Globus pallidus (tissue), 1 donor: ENCODE results near the gene UGT1A8.
"Not testable (repeated sequence)": the region's sequence is repeated elsewhere in the genome, so short reads cannot be mapped to it uniquely, and the experiment has no call there.

Source experiments
- DNase-seq: peaks from one replicate; pipeline ENCODE4 v3.0.0-alpha.2; 2015; ENCODE audit warnings: low spot score

UGT1A8 gene

DNA sequence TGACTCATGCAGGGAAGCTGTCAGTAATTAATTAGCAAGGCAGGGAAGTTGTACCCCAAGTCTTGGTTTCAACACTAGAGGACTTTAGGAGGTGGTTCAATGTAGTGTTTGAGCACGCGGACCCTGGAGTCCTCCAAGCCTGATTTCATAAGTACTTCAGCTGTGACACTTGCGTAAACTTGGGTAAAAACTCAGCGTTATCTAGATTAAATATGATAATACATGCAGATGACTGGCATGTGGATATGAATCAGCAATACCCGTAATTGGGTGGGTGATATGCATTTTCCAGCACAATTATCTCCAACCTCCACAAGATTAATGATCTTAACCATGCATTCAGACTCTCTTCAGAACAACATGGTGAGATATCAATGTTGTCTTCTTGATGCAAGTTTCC, 69.5 kb downstream of the UGT1A8 start:
- DNase-seq = no peak

DNA sequence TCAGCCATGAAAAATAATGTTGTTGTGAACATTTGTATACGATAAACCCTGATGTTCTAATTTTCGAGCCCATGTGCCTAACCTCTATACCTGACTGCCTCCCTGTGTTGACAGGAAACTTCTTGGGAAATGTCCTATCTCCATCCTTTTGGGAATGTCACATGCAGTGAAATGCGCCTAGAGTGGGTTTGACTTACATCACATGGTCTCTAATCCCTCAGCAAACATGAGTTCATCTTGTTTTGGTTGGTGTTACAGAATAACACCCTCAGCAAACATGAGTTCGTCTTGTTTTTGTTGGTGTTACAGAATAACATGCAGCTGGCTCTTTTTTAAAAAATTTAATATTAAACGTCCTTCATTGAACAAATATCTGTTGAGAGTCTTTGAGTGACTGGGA, 70.9 kb downstream of the UGT1A8 start:
- no peak for DNase-seq

DNA sequence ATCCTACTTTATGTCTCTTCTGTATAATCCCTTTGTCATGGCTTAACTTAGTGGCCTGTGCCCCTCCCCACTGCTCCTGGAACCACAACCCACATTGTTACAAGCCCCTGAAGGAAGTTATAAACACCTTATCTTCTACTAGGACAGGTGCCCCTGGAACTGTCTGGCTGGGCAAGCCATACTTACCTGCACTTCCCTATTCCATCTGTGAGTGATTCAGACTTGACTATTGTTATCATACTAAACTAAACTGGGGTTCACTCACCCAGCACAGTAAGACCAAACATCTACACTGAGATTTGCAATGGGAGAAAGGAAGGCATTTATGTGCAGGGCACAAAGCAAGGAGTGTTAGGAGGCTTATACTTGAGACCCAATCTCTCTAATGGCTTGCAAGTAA, 71.6 kb downstream of the UGT1A8 start:
- no peak for DNase-seq

DNA sequence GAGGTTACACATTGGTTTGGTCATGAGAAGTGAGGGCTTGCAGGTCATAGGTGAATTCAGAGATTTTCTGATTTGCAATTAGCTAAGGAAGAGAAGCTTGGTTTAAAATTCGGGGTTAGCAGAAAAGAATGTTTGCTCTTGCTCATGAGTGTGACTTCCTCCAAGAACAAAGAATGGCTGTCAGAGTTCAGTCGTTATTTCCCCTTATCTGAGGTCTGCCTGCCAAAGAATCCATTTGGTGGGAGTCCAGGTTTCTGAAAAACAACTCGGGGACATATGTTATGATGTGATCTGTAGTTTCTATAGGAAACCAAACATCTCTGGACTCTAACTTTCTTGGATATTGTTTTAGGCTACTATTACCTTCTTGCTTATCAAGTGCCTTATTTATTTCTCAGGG, 72.1 kb downstream of the UGT1A8 start:
- DNase-seq = no peak

DNA sequence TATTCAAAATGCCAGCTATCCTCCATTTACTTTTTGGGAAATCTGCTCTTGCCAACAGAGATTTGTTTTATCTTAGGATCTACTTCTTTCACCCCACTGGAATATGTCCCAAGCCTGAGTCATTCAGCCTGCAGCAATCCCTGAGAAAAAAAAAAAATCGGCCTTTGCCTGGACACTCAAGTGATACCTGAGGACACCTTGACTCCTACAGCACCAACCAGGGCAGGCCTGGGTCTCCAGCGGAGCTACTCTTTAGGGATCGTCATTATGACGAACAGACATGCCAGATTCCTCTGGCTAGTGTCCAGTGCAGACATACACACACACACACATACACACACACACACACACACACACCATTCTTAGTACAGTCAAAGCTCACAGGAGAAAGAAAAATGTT, 73.0 kb downstream of the UGT1A8 start:
- no peak for DNase-seq

DNA sequence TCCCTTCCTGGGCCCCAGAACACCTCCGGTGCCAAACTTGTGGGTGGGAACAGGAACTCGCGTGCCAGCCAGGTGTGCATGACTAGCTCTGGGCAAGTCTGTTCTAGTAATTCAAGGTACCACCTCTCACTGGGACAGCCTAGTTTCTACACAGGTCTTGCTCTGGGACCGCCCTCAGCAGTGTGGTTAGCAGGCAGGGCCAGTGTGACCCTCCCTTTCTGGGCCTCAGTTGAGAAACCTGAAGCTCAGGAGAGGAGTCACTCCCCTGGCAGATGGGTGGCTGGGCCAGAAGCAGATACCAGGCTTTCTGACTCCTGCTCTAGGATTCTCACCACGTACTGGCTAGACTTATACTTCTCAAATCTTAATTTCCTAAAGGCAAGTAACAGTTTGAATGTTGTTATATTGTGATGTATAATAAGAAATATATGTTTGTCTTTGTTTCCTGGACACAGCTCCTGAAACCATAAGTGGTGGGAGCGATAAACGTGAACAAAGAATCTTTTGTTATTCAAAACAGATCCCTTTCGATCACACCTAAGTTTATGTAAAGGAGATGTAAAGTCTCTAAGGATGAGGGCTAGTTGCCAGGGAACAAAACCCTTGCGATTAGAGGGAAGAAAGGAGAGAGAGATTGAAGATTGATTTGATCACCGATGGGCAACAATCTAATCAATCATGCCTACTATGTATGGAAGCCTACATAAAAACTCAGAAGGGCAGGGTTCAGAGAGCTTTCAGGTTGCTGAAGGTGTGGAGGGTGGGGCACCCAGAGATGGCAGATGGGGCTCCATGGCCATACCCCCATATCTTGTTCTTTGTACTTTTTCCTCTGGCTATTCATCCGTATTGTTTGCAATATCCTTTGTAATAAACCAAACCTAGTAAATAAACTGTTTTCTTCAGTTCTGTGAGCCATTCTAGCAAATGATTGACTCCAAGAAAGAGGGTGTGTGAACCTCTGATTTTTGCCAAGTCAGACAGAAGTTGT, 74.3 kb downstream of the UGT1A8 start:
- DNase-seq = no peak

DNA sequence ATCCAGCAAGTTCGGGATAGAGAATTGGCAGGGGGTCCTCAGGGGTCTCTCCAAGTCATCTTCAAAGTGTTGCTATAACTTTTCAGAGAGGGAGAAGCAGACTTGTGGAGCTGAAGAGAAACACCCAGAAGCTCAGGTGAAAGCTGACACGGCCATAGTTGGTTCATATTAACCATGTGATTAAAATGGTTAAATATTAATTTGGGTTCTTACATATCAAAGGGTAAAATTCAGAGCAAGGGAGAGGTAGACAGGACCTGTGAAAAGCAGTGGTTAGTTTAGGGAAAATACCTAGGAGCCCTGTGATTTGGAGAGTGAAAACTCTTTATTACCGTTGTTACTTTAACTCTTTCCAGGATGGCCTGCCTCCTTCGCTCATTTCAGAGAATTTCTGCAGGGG, 75.2 kb downstream of the UGT1A8 start, which contains the start of gene UGT1A6:
TSS of gene UGT1A6 (plus strand) at position 243 of the 400 bp plus-strand sequence. CDS start at position 358, 115 bp downstream.
- DNase-seq = no peak

DNA sequence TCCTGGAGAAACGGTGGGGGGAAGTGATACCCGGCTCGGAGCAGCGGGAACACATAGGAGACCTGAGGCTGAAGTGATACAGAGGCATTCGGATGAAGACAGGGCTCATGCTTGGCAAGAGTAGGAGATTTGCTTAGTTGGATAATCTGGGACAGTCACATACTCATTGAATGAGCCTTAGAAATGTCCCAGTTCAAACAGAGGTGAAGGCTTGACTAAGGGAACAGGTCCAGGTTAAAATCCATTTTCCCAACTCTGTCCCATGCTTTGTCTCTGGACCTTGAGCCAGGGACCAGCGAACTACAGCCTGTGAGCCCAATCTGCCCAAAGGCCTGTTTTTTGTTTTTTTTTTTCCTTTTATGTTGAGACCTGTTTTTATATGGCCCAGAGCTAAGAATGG, 76.5 kb downstream of the UGT1A8 start:
- DNase-seq = no peak

DNA sequence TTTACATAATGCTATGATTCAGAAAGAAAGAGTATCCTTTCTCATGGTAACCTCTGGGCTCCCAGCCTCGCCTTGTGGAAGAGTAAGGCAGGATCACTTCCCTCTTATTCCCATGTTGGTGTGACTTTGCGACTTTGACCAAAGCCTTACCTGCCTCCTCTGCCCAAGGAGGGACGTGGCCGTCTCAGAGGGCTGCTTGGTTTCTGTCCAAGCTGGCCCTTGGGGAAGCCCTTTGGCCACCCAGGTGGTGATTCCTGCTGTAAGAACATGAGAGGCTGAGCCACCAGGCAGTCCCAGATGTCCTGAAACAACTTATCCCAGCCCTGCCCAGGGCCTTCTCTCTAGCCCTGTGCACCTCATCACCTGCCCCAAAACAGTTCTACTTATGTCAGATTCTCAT, 81.3 kb downstream of the UGT1A8 start:
- no peak for DNase-seq

DNA sequence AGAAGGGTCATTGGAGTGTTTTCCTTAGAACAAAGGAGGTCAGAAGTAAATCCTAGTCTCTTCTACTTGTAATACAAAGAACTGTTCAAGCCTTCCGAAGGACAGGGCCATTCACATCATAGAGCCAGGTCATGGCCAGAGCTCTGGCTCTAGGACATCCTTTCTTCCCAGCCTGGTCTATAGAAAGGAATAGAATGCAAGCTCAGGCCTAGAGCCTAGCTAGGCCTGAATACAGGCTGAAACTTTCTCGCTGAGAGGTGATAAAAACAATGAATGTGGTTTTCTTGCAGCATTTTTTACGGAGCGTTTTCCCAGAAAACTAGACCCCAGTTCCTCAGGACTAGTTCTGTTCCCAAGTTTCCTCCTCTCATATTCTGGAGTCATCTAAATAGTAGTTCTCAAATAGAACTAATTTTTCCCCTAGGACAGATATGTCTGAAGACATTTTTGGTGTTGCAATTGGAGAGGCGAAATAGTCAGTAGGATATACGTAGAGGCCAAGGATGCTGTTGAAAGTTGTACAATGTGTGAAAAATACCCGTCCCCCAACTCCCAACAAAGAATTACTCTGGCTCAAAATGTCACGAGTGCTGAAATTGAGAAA, 82.1 kb downstream of the UGT1A8 start:
- DNase-seq = no peak

DNA sequence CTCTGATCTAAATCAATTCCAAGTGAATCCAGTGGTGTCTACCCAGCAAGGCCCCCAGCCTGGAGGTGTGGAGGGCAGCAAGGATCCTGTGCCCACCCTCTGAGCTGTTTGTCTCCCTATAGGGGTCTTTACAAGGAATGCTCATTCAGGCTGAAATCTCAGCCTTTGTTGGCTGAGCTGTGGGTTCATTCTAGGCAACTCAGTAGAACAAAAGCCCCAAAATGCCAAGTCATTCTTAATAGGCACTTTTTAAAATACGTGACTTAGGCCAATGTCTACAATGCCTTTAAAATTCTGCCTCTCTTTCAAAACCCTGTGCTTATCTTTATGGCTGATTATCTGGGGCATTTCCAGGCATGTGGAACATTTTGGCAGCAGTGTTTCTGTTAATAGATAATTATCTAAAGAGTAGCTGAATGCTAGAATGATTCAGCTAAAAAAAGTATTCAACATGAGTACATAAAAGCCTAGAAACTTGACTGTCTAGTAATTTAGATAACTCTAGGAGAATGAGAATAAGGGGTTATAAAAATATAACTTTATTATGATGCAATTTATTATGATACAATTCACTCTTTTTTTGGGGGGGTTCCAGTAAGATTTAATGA, 82.7 kb downstream of the UGT1A8 start:
- no peak for DNase-seq

DNA sequence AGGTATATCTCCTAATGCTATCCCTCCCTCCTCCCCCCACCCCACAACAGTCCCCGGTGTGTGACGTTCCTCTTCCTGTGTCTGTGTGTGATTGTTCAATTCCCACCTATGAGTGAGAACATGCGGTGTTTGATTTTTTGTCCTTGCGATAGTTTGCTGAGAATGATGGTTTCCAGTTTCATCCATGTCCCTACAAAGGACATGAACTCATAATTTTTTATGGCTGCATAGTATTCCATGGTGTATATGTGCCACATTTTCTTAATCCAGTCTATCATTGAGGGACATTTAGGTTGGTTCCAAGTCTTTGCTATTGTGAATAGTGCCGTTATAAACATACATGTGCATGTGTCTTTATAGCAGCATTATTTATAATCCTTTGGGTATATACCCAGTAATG, 83.4 kb downstream of the UGT1A8 start:
- not testable (repeated sequence) for DNase-seq

DNA sequence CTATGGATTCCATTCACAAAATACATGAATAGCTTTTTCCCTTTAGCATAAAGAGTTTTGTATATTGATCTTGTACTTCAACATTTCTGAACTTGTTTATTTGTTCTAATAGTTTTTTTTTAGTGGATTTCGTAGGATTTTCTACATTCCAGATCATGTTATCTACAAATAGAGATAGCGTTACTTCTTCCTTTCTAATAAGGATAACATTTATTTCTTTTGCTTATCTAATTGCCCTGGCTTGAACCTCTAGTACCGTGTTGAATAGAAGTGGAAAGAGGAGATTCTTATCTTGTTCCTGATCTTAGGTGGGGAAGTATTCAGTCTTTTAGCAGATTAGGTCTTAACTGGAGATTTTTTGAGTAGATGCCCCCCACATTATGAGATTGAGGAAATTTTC, 84.8 kb downstream of the UGT1A8 start:
- DNase-seq = no peak

DNA sequence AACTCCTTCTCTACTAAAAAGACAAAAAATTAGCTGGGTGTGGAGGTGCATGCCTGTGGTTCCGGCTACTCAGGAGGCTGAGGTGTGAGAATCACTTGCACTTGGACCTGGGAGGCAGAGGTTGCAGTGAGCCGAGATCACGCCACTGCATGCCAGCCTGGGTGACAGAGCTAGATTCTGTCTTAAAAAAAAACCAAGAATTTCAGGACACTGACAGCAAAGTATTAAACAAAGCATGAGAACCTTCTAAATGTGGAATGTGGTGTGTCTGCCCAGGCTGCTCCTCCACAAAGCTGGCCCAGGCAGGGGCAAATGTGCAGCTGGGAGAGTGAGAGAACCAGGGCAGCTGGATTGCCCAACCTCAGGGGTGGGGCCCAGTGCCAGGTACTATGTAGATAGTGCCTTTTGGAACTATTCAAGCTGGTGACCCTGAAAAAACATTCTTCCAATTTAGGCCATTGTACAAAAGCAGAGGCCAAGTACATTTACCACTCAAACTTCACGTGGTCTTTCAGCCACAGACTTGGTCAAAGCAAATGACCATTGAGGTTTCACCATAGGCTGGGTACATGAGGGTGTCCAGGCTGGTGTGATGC, 88.6 kb downstream of the UGT1A8 start:
- DNase-seq = no peak

DNA sequence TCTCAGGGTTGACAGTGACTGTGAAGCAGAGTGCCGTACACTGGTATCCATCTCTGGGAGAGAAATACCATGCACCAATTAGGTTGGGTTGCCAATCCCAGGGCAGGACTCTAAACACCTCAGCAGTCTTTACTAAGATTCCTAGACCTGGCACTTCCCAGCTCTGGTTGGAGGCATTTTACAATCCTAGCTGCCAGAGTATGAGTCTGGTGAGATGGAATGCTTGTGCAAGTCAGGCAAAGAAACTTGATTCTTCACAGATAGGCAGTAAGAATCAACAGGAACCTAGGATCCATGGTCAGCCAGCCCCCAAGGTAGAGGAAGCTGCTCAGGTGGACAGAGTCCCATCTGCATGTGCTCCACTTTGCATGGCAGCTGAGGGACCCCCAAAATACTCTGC, 89.3 kb downstream of the UGT1A8 start:
- no peak for DNase-seq

DNA sequence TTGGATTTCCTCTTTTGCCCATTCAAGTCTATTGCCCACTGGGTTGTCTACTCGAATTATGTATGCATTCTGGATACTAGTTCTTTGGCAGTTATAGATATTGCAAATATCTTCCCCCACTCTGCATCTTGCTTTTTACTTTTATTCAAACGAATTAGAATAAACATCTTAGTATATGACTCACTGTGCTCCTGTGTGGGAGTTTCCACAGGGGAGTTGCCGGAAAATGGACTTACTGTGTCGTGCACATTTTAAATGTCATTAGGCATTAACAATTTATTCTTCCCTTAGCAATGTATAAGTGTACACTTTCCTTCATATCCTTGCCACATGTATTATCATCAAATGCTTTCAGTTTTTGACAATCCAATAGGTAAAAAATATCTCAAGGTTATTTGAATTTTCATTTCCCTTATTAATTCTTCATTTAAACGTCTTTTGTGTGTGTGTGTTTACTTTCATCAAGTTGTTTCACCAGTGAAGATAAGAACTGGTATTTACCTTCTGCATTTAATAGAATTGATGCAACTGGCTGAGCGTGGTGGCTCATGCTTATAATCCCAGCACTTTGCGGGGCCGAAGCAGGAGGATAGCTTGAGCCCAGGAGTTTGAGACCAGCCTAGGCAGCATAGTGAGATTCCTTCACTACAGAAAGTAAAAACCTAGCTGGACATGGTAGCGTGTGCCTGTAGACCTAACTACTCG, 90.7 kb downstream of the UGT1A8 start:
- DNase-seq = no peak

DNA sequence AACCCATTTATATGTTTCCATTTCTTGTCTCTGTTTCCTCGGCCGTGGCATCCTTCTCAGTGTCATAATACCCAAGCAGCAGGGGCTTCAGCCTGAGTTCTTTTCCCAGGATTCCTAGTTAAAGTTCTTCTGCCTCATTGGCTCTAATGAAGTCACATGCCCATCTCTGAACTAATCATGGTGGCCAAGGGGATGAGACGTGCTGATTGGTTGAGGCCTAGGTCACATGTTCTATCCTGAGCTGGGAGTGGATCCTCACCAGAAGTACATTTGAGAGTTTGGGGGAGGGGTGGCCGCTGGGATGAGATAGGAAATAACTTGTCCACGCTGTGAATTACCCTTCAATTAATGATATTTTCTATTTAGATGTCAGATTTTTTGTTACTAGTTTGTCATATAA, 91.5 kb downstream of the UGT1A8 start:
- no peak for DNase-seq

DNA sequence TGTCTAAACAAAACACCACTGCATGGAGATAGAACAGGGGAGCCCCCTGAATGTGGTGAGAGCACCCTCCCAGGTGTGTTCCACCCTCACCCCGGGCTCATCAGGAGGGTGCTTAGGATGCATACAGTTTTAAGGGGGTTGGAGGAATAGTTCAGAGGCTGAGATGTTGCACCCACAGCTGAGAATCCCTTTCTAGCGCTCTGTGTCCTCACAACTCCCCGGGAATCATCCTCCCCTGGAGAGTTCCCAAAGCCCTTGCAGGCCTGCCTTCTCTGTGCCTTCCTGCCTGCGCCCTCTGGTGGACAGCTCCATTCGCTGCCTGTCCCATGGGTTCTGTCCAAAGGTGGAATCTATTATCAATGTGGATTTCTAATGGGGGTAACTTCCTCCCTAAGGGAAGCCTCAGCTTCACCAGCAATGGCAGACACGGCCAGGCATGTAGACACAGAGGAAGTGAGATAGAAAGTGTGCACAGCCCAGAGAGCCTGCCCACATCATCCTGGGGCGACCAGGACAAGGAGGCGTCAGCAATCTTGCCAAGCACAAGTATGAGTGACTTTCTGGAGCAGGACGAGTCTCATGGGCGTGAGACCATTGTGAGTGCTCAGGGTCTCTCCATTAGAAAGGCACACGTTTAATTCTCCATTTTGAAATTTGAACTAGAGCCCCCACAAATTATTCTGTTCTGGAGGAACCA, 94.0 kb downstream of the UGT1A8 start:
- DNase-seq = peak; percentile 63

DNA sequence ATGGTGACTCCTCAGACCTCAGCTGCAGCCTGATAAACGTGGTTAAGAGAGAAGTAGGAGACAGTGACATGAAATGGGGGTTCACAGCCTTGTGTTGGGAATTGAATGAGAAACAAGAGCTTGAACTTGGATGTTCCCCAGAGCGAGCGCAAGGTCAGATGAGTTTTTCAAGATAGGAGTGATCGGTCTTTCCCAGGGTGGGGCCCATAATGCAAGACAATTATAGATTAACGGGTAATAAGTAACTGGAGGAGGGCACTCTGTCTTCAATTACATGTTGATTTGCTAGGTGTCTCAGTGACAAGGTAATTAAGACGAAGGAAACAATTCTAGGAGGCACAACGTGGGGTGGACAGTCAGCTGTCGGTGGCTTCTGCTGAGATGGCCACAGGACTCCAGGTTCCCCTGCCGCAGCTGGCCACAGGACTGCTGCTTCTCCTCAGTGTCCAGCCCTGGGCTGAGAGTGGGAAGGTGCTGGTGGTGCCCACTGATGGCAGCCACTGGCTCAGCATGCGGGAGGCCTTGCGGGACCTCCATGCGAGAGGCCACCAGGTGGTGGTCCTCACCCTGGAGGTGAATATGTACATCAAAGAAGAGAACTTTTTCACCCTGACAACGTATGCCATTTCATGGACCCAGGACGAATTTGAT, 95.3 kb downstream of the UGT1A8 start, which contains the start of gene UGT1A5:
TSS of gene UGT1A5 (plus strand) at position 297 of the 651 bp plus-strand sequence. CDS start at position 382, 85 bp downstream.
- no peak for DNase-seq

DNA sequence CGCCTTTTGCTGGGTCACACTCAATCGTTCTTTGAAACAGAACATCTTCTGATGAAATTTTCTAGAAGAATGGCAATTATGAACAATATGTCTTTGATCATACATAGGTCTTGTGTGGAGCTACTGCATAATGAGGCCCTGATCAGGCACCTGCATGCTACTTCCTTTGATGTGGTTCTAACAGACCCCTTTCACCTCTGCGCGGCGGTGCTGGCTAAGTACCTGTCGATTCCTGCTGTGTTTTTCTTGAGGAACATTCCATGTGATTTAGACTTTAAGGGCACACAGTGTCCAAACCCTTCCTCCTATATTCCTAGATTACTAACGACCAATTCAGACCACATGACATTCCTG, 95.8 kb downstream of the UGT1A8 start:
- DNase-seq = no peak

DNA sequence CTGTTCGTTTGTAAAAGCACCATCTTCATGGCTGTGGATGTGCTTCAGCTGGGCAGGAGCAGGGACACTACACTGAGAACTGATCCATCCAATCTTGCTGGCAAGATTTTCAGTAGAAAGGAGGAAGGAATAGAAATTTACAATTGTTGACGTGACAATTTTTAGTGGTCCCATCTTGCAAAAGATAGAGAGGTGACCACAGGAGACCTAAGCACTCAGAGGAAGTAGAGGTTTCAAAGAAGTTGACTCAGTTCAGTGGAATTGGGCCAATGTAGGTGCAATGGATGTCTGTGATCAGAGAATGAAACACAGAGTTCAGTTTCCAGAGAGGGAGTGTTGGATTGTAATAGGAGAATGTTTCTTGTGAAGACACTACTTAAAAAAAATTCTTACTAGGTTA, 96.7 kb downstream of the UGT1A8 start:
- DNase-seq = no peak
